Memory B cell (primary cell): Measurements from ENCODE around the gene TSKU.

Experiments used
- ATAC-seq: fragments of 150-1000 bp; cut with Tn5 transposase; 2 replicates; pipeline ENCODE4 v1.10.0; 2021; ENCODE audit warnings: low read depth, mild to moderate bottlenecking, moderate library complexity
- DNase-seq, 2 donors: peaks; one replicate each; pipeline ENCODE4 v3.0.0; 2022; ENCODE audit warnings: low spot score in 2 of 2
- H3K27ac Mint-ChIP-seq: one replicate; pipeline ENCODE4 v1.8.0; 2022; ENCODE audit warnings: mild to moderate bottlenecking, moderate library complexity, mixed read lengths
- H3K27me3 Mint-ChIP-seq: one replicate; pipeline ENCODE4 v1.8.0; 2022; ENCODE audit warnings: mixed read lengths
- H3K36me3 Mint-ChIP-seq: one replicate; pipeline ENCODE4 v1.8.0; 2022; ENCODE audit warnings: mild to moderate bottlenecking, mixed read lengths
- H3K4me1 Mint-ChIP-seq: one replicate; pipeline ENCODE4 v1.8.0; 2022; ENCODE audit warnings: mixed read lengths
- H3K4me3 Mint-ChIP-seq: one replicate; pipeline ENCODE4 v1.8.0; 2022; ENCODE audit warnings: mild to moderate bottlenecking, moderate library complexity, mixed read lengths
- H3K9me3 Mint-ChIP-seq: one replicate; pipeline ENCODE4 v1.8.0; 2022; ENCODE audit warnings: mixed read lengths

The TSKU gene

GRCh38 chr11:76802151-76802550 is 19.0 kb downstream of the TSKU start:
- no peak for ATAC-seq
- Mint-ChIP-seq H3K27ac (no peak overlapping the region), H3K27me3 (peaks cover 24% of the 10 kb centered on the region), H3K36me3 (no peaks in the 10 kb centered on the region), H3K4me1 (peaks cover under 1% of the 10 kb centered on the region), H3K9me3 (no peaks in the 10 kb centered on the region), H3K4me3 (no peak overlapping the region)
- DNase-seq: no peak

GRCh38 chr11:76802621-76803020 is 19.5 kb downstream of the TSKU start:
- no peak overlapping the region for H3K27ac Mint-ChIP-seq
- no peaks in the 10 kb centered on the region for H3K9me3 Mint-ChIP-seq
- no peaks in the 10 kb centered on the region for H3K36me3 Mint-ChIP-seq
- peaks cover 2% of the 10 kb centered on the region for H3K4me1 Mint-ChIP-seq
- H3K27me3 Mint-ChIP-seq: peaks cover 24% of the 10 kb centered on the region
- no peak overlapping the region for H3K4me3 Mint-ChIP-seq
- DNase-seq (no peak), ATAC-seq (no peak)

GRCh38 chr11:76803023-76803422 is 19.9 kb downstream of the TSKU start:
- no peak for DNase-seq
- H3K27me3 Mint-ChIP-seq: peaks cover 26% of the 10 kb centered on the region
- H3K4me1 Mint-ChIP-seq: peaks cover 2% of the 10 kb centered on the region
- H3K9me3 Mint-ChIP-seq: no peaks in the 10 kb centered on the region
- ATAC-seq: no peak
- H3K4me3 Mint-ChIP-seq: no peak overlapping the region
- H3K27ac Mint-ChIP-seq: no peak overlapping the region
- no peaks in the 10 kb centered on the region for H3K36me3 Mint-ChIP-seq

GRCh38 chr11:76803811-76804600 is 20.9 kb downstream of the TSKU start:
- H3K27ac Mint-ChIP-seq: no peak overlapping the region

GRCh38 chr11:76805206-76805913 is 22.2 kb downstream of the TSKU start:
- Mint-ChIP-seq H3K36me3 (no peaks in the 10 kb centered on the region), H3K4me3 (no peak overlapping the region), H3K27ac (no peak overlapping the region), H3K9me3 (no peaks in the 10 kb centered on the region), H3K4me1 (peaks cover 3% of the 10 kb centered on the region), H3K27me3 (peaks cover 30% of the 10 kb centered on the region)
- DNase-seq (no peak), ATAC-seq (no peak)

More at GRCh38 chr11:76803811-76804600, 20.9 kb downstream of the TSKU start:
- DNase-seq (no peak), ATAC-seq (no peak)
- peaks cover 2% of the 10 kb centered on the region for H3K4me1 Mint-ChIP-seq
- peaks cover 30% of the 10 kb centered on the region for H3K27me3 Mint-ChIP-seq
- no peaks in the 10 kb centered on the region for H3K36me3 Mint-ChIP-seq
- no peak overlapping the region for H3K4me3 Mint-ChIP-seq
- no peaks in the 10 kb centered on the region for H3K9me3 Mint-ChIP-seq

GRCh38 chr11:76806131-76806530 is 23.0 kb downstream of the TSKU start:
- Mint-ChIP-seq H3K36me3 (no peaks in the 10 kb centered on the region), H3K27ac (no peak overlapping the region), H3K4me3 (no peak overlapping the region), H3K27me3 (peaks cover 30% of the 10 kb centered on the region), H3K9me3 (no peaks in the 10 kb centered on the region), H3K4me1 (peaks cover 4% of the 10 kb centered on the region)
- no peak for ATAC-seq
- DNase-seq: no peak

GRCh38 chr11:76806608-76807205 is 23.6 kb downstream of the TSKU start:
- Mint-ChIP-seq H3K27me3 (peaks cover 30% of the 10 kb centered on the region), H3K4me1 (peaks cover 4% of the 10 kb centered on the region), H3K36me3 (no peaks in the 10 kb centered on the region), H3K27ac (no peak overlapping the region), H3K4me3 (no peak overlapping the region), H3K9me3 (no peaks in the 10 kb centered on the region)
- ATAC-seq (no peak), DNase-seq (no peak)

GRCh38 chr11:76807206-76807875 is 24.2 kb downstream of the TSKU start:
- H3K27me3 Mint-ChIP-seq: peaks cover 28% of the 10 kb centered on the region
- no peak overlapping the region for H3K27ac Mint-ChIP-seq
- peaks cover 4% of the 10 kb centered on the region for H3K4me1 Mint-ChIP-seq
- H3K9me3 Mint-ChIP-seq: no peaks in the 10 kb centered on the region
- ATAC-seq: peak; percentile 67
- DNase-seq: peak; percentile 43 to 61
- no peaks in the 10 kb centered on the region for H3K36me3 Mint-ChIP-seq
- H3K4me3 Mint-ChIP-seq: no peak overlapping the region

GRCh38 chr11:76808171-76808570 is 25.0 kb downstream of the TSKU start:
- ATAC-seq (no peak), DNase-seq (no peak)
- Mint-ChIP-seq H3K4me3 (no peak overlapping the region), H3K4me1 (peaks cover 4% of the 10 kb centered on the region), H3K36me3 (no peaks in the 10 kb centered on the region), H3K27me3 (peaks cover 26% of the 10 kb centered on the region), H3K27ac (no peak overlapping the region), H3K9me3 (no peaks in the 10 kb centered on the region)

- Mint-ChIP-seq H3K4me1 (peaks cover 4% of the 10 kb centered on the region), H3K27me3 (peaks cover 23% of the 10 kb centered on the region), H3K9me3 (no peaks in the 10 kb centered on the region), H3K36me3 (no peaks in the 10 kb centered on the region), H3K4me3 (no peak overlapping the region), H3K27ac (no peak overlapping the region)
- no peak for DNase-seq
- ATAC-seq: no peak
Observed at GRCh38 chr11:76808996-76809395, 25.8 kb downstream of the TSKU start.

GRCh38 chr11:76810151-76810853 is 27.1 kb downstream of the TSKU start:
- peak overlapping the region; percentile 14 for H3K27ac Mint-ChIP-seq
- no peak for ATAC-seq
- peaks cover 4% of the 10 kb centered on the region for H3K4me1 Mint-ChIP-seq
- DNase-seq: no peak
- H3K27me3 Mint-ChIP-seq: peaks cover 19% of the 10 kb centered on the region
- peaks cover 1% of the 10 kb centered on the region for H3K36me3 Mint-ChIP-seq
- no peak overlapping the region for H3K4me3 Mint-ChIP-seq
- peaks cover under 1% of the 10 kb centered on the region for H3K9me3 Mint-ChIP-seq

- Mint-ChIP-seq H3K27ac (no peak overlapping the region), H3K36me3 (peaks cover 3% of the 10 kb centered on the region), H3K4me1 (peaks cover 4% of the 10 kb centered on the region), H3K9me3 (peaks cover 6% of the 10 kb centered on the region), H3K4me3 (no peak overlapping the region), H3K27me3 (peaks cover 12% of the 10 kb centered on the region)
- no peak for DNase-seq
- no peak for ATAC-seq
Observed at GRCh38 chr11:76811259-76811658, 28.1 kb downstream of the TSKU start.

GRCh38 chr11:76814414-76814813 is 31.3 kb downstream of the TSKU start:
- ATAC-seq: no peak
- Mint-ChIP-seq H3K4me3 (no peak overlapping the region), H3K4me1 (peaks cover 2% of the 10 kb centered on the region)

More at GRCh38 chr11:76814414-76814813, 31.3 kb downstream of the TSKU start:
- no peak for DNase-seq
- Mint-ChIP-seq H3K9me3 (peaks cover 14% of the 10 kb centered on the region), H3K27ac (no peak overlapping the region), H3K36me3 (peaks cover 6% of the 10 kb centered on the region), H3K27me3 (peaks cover 1% of the 10 kb centered on the region)
